Testis (tissue), 2 donors: ENCODE results near the gene PRRT2.

Source experiments
- CTCF ChIP-seq, 3 experiments: fragments of 450-650 bp in 2 of 3; fragments of 200-600 bp in 1 of 3; sonication (generic) in 1 of 3; IDR thresholded peaks; one replicate each; pipeline ENCODE4 v1.5.1; 2016 to 2019; ENCODE audit warnings: antibody characterized with exemption in 3 of 3, mild to moderate bottlenecking in 2 of 3, moderate library complexity in 1 of 3
- POLR2A ChIP-seq: fragments of 450-650 bp; IDR thresholded peaks from one replicate; pipeline ENCODE4 v1.6.1; 2017; ENCODE audit warnings: antibody characterized with exemption, mild to moderate bottlenecking, moderate library complexity

GRCh38 chr16:29831490-29831889, 19.5 kb downstream of the PRRT2 start:
- TF ChIP-seq POLR2A (no peak), CTCF (IDR thresholded peaks at IDR 0.05) (no peak)
